Renal pelvis (tissue), 4 donors: Measurements from ENCODE around the gene MYH3. TPM values are rescaled to one million over a fixed set of nuclear protein-coding genes. Genes with fewer than 3 reads are reported as not detected.
A peak's percentile ranks its signal among the peaks of the same experiment; 100 is the strongest.

Source experiments
- DNase-seq: peaks from one replicate; pipeline ENCODE4 v3.0.0-alpha.2; 2013
- polyA plus RNA-seq, 3 donors: library from polyadenylated mRNA; unstranded; fragments of 120-200 nt; gene quantifications; one replicate each; pipeline ENCODE4 v1.2.1, GENCODE V29; 2013; ENCODE audit not compliant: insufficient read length in 3 of 3

Gene MYH3
- polyA plus RNA-seq, 3 donors: 7.7 to 8.6 (median 8.4) TPM

DNA sequence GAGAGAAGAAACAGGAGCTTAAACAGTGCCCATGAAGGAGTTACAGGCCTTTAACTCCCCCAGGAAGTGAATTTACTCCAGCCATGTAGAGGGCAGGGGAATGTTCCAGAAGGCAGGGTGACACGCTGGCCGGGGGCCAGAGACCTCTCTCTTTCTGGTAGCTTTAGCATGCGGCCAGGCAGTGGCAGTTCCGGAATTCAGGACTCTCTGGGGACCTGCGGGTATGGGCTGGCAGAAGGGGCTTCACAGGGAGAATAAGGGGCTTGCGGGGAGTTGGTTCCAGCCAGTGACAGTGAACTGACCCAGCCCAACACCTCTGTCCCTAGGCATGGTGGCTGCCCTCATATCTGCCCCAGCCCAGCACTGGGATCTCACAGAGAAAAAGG is 40.0 kb downstream of the MYH3 start:
- DNase-seq: no peak

DNA sequence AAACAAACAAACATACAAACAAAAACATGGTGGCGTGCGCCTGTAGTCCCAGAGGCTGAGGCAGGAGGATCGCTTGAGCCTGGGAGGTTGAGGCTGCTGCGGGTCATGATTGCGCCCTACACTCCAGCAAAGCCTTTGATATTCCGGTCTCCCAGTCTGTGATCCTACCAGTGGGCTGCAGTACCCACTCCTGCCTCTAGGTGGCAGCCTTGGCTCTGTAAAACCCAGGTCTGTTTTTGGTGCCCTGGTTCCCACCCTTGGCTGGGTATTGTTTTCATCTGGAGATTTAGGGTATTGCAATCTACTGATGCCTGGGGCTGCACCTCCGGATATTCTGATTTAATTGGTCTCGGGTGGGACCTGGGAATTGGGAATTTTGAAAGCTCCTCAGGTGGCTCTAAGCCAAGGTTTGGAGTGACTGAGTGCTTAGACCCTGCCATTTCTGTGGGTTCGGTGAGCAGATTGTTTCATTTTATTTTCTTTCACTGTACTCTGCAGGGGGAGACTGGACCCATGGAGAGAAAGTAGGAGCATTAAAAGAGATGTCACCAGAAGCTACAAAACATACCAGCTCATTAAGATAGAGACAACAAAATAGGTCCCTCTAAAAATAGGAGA is 40.5 kb downstream of the MYH3 start:
- DNase-seq: peak; percentile 52

DNA sequence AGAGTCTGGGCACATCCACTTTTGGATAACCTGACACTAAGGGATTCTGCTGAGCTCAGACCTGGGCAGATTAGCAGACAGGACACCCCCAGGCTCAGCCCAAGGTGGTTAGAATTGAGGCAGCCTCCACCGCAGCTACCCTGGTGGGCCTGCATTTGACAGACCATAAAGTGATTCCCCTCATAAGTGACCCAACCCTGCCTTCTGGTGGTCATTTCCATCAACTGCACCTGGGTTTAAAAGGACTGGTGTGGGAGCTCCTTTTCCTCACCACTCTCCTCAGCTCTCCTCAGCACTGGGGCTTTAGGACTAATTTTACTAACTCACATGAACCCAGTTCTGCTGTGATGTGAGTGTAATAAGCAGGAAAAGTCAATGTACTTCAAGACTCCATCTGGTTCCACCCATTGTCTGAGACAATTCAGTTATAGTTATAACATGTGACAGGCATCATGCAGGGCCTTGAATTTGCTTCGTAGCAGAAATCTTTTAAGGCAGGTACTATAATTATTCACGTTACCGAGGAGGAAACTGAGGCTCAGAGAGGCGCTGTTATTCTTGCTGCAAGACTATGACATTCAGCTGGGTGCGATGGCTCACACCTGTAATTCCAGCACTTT is 42.5 kb downstream of the MYH3 start:
- DNase-seq: peak; percentile 78

DNA sequence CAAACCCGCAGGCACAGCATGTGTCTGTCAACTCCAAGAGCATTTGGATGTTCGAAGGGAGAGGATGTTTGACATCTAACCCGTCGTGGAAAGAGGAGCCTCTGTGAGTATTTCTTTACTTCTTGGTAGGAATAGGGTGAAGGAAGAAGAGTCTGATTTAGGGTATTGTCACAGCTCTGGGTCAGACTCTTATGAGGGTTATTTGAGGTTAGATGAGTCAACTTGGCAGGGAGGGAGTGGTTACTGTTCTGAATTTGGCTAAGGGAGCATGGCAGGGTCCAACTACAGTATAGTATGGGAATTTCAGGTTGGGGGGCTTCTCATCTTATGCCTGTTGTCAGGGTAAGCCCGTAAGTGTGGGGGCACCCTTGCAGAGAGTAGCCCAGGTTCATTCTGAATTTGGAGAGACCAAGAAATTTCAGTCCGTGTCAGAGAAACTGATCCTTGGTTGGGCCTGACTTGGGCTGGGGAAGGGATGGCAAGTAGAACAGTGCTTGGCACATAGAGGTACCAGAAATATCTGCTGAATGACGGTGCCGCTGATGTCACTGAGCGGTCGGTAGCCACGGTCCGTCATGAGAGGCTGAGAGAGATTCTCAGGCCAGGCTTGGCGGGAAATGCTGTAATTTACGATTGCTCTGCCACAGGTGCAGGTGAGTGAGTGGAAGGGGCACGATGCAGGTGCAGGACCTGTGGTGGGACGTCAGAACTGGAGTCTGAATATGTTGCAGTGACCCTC is 43.2 kb downstream of the MYH3 start:
- DNase-seq: no peak

DNA sequence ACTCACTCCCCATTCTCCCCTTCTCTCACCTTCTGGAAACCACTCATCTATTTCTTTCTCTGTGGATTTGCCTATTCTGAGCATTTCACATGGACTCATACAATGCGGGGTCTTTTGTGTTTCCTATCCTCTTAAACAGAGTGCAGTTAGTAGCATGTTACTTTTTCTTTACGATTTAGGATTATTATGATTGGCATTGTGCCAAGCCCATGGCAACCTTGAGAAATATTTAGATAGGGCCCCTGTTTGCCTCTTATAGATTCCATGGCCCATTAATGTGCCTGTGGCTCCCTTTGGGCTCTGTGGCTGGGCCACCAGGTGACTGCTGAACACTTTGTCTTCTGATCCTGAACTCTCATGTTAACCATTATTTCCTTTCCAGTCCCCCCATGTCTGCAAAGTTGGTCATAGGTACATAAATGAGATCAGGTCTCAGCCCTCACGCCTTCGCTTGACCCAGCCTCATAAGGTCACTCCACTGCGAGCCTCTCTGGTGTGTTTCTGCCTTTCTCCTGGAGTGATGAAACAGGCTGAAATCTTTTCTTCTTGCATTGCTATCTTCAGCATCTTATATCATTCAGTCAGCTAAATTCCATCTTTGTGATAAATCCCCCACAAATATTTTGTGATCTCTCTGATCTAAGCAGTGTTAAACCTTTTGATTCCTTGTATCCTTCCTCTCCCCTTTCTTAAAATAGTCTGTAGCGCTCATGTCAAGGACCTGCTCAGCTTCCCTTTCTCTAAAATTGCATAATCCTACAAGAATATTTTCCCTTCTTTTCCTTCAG is 44.0 kb downstream of the MYH3 start:
- no peak for DNase-seq

DNA sequence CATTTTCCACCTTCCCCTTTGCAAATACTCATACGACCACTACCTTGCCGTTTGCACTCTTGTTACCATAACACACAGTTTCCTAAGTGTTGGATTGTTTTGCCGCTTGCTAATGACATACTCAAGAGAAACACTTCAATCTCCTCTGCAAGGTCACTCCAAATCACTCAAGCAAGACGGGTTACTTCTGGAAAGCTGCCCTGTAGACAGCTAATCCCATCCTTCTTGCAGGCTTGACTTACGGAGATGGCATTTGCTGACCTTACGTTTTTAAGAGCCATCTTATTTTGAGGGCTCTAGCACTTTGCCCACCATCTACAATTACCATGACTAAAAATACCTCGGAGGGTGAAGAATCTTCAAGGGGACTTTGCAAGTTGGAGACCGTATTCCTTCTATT is 46.2 kb downstream of the MYH3 start:
- no peak for DNase-seq

DNA sequence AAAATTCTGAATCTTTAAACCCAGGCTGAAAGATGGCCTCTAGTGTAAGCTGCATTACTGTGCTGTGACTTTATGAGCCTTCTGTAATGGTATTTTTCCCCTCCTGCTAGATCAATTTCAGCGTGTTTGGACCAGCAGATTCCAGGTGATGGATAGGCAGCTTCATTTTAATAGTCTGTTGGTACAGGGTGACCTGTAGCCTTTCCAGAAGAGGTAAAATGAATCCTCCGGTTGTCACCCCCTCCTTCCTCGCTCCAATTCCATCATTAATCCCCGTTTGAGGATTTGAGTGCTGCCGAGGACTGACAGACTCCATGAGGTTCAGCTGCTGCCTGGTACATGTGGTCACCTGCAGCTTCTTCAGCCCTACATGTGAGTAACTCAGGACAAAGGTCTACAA is 48.9 kb downstream of the MYH3 start:
- peak; percentile 46 for DNase-seq

DNA sequence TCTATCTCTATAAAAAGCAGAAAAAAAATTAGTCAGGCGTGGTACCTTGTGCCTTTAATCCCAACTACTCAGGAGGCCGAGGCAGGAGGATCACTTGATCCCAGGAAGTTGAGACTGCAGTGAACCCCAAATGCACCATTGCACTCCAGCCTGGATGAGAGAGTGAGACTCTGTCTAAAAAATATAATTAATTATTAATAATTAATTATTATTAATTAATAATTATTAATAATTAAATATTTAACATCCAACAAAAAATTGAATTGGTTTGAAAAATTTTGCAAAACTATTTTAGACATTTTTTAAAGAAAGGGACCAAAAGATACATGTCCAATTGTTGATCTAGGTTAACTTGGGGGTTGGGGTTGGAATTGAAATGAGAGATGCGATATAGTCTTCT is 51.0 kb downstream of the MYH3 start:
- DNase-seq: no peak

DNA sequence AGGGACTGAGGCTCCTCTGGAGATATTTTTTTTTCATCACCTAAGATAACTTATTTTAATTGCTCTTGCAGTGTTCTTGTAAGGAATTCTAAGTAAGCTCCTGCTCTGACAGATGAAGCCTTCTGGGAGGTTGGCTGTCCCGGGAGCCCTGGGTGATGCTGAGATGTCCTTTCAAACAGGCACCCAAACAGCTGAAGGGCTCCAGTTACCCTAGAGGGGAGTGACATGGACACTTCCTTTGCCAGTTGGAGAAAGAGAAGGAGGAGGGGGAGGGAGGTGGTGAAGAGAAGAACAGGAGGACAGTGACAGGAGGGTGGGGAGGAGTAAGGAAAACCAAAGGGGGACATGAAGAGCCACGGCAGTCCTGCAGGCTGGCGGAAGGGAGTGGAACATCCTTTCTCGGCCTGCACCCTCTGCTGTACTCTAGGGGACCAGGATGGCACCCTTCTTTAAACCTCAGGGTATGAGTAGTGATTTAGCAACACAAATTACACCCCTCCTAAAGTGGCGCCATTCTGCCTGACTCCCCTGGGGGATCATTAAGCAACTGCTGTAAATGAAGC is 51.8 kb downstream of the MYH3 start:
- DNase-seq: no peak

DNA sequence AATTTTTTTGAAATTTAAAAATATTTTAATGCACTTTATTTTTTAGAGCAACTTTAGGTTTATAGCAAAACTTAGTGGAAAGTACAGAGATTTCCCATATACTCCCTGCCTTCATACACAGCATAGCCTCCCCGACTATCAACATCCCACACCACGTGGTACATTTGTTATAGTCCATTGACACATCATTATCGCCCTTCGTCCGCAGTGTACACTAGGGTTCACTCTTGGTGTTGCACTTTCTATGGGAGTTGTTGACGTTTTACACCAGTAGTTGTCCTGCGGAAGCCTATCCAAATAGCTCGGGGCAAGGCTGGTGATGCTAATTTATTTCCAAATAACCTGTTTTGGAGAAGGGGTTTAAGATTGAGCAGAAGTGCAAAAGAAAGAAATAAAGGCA is 52.6 kb downstream of the MYH3 start:
- no peak for DNase-seq

DNA sequence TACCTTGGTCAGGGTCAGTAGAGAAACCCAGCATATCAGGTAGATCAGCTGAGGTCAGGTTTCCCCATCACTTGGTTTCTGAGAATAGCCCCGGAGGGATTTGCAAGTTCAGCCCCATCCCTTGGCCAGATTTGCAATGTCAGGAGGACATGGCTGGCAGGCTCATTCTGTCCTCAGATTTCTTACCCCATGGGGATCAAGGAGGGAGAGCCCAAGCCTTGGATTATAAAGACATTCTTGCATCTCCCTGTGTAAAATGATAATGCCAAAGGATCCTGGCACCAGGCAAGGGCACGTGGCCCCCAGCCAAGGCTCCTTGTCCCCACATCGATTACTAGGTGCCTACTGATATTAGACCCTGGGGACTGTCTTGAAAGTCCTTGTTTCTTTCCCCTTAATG is 53.2 kb downstream of the MYH3 start:
- no peak for DNase-seq

DNA sequence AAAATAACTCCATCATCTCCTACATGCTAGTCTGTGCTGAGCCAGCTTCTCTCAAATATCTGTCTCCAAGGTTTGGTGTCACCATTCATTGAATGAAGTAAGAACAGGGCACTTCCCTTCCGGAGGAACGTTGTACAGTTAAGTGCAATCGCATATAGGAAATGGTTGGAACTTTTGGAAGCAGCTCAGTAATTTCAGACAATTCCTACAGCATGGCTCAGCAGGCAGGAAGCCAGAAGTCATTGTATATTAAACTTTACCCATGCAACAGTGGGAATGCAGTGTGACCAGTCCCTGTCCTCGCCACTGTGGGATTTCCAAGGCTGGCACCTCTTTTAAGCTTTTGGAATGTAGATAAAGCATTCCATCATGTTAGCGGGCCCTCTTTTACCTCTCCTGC is 56.5 kb downstream of the MYH3 start:
- no peak for DNase-seq

DNA sequence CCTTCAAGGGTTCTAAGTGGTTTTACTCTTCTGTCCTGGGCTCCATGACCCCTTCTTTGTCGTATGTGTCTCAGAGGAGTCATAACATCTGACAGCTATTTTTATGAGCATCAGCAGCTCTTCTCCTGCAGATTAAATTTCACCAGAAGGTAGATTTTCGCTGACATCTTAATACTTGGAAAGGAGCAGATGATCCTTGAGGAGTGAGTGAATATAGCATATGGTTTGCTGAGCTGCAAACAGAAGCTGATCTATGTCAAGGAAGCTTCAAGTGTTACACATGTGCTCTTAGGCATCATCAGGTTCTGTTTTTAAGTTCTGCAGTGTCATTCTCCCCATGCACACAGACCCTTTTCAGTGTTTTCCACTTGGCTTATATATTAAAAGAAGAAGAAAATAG is 58.5 kb downstream of the MYH3 start:
- DNase-seq: no peak

DNA sequence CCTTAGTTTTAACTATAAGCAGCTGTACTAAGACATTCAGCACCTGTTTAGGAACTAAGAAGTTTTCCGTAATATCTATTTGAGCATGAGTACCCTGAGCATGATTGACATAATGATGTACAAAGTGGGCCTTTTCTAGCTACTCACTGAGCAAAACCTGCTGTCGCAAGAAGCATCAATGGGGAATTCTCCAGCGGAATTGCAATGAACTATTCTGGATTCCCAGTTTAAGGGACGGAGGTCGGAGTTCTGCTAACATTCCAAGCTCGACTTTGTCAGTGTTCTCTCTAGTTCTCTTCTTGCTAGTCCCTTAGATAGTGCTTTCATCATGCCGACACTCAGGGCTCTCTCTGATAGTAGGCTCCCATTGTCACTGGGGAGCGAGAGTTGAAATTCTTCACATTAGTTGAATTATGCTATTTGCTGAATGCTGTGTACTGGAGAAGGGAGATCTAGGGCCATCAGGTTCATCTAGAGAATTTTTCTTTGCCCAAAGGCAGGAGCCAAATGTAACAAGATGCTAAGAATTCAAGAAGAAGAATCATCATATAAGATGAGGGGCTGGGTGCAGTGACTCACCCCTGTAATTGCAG is 67.5 kb downstream of the MYH3 start:
- DNase-seq: no peak

DNA sequence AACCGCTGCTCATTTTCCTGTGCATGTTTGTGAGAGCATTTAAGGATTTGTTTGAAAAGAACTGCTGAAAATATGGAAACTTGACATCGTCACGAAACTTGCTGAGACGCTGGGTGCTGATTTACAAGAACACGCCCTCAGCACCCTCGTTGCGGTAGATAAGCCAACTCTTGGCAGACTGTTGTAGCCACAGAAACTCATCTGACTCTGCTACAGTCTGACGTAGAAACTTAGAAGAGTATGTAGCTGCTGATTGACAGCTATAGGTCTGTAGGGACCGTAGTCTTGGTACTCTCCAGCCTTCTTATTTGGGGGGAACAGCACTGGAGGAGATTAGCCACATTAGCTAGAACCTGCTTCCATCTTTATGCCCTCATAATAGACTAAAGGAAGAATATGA is 71.6 kb downstream of the MYH3 start:
- DNase-seq: no peak

DNA sequence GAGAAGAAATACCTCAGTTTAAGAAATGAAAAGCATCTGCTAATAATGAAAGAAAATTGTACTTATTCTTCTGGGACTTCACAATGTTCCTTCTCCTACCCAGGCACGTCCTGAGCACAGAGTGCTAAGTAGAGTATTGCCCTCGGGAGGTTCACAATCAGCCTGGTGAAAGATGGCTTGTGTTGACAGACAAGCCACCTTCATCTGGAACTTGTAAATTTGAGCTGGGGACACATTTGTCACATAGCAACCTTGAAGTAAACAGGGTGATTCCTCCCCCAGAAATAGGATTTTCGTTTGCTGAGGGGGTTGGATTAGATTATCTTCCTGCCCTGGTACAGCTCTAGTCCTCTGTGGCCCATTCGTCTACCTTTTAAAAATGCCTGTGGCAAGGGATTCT is 73.3 kb downstream of the MYH3 start:
- no peak for DNase-seq

DNA sequence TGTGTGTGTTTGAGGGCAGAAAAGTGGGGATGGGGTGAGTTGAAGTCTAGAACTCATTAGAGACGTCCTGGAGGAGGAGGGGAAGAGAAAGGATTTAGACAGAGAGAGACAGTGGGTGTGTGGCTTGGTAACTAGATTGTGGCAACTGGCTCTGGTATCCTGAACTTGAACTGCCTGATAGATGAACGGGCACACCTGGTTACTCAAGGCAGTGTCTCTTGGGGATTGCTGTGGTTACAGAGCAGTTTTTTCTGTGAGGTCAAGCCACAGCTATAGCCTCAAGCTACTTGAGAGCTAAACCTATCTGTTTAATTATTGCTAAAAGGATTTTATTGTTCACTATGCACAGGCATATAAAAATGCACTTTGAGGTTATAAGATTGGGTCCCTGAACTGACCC is 77.8 kb downstream of the MYH3 start:
- DNase-seq: no peak

Other genes with a start within 250 kb of the MYH3 start
- gene MYH8, start 235.4 kb downstream of the MYH3 start, polyA plus RNA-seq: 1 to 10 TPM in 1 of 3 donors, under 1 TPM in 2; 0.64 to 2.2 (median 0.92) TPM
- gene MYH4, start 187.8 kb downstream of the MYH3 start, polyA plus RNA-seq: under 1 TPM; 0.03 to 0.21 (median 0.21) TPM
- under 1 TPM; 0.03 to 0.06 (median 0.06) TPM for gene MYH1, start 138.8 kb downstream of the MYH3 start, polyA plus RNA-seq
- under 1 TPM in 1 of 3 donors, not detected in 2; 0.04 TPM for gene MYH2, start 107.7 kb downstream of the MYH3 start, polyA plus RNA-seq
- 10 to 100 TPM; 40.6 to 42.4 (median 40.8) TPM for gene SCO1, start 40.2 kb upstream of the MYH3 start, polyA plus RNA-seq
- 10 to 100 TPM; 13.5 to 15.1 (median 13.6) TPM for gene ADPRM, start 40.3 kb upstream of the MYH3 start, polyA plus RNA-seq
- 10 to 100 TPM in 2 of 3 donors, 1 to 10 TPM in 1; 8.4 to 16.4 (median 13.2) TPM for gene TMEM220, start 72.7 kb upstream of the MYH3 start, polyA plus RNA-seq
- 1 to 10 TPM; 3.0 to 4.6 (median 3.3) TPM for gene TMEM238L, start 146.8 kb upstream of the MYH3 start, polyA plus RNA-seq
- under 1 TPM in 1 of 3 donors, not detected in 2; 0.04 TPM for gene PIRT, start 180.8 kb upstream of the MYH3 start, polyA plus RNA-seq